BE2C (cell line): Measurements from ENCODE around the gene HTR2A.
"Not testable (repeated sequence)": the region's sequence is repeated elsewhere in the genome, so short reads cannot be mapped to it uniquely, and the experiment has no call there.

Source experiments
- DNase-seq: peaks from one replicate; pipeline ENCODE4 v3.0.0-alpha.2; 2020
- H3K27me3 ChIP-seq: fragments of 250-450 bp; sonication (Bioruptor Pico); 2 replicates; pipeline ENCODE4 v1.5.1; 2020; ENCODE audit warnings: mild to moderate bottlenecking
- H3K36me3 ChIP-seq: fragments of 250-450 bp; sonication (Bioruptor Pico); 2 replicates; pipeline ENCODE4 v1.5.1; 2020; ENCODE audit warnings: mild to moderate bottlenecking
- H3K4me1 ChIP-seq: fragments of 250-450 bp; sonication (Bioruptor Pico); 2 replicates; pipeline ENCODE4 v1.5.1; 2020
- H3K4me3 ChIP-seq: 2 replicates; pipeline ENCODE4 v1.5.1; 2011; ENCODE audit warnings: low read depth, low read length
- H3K9me3 ChIP-seq: fragments of 250-450 bp; sonication (Bioruptor Pico); 2 replicates; pipeline ENCODE4 v1.5.1; 2020
- CTCF ChIP-seq: IDR thresholded peaks from 2 replicates; pipeline ENCODE4 v1.5.1; 2012; ENCODE audit warnings: mild to moderate bottlenecking, low read depth, low read length

HTR2A gene

GRCh38 chr13:46822551-46822950 is 74.3 kb downstream of the HTR2A start:
- no peak for DNase-seq
- no peaks in the 10 kb centered on the region for H3K27me3 ChIP-seq
- H3K4me3 ChIP-seq: no peak overlapping the region
- no peaks in the 10 kb centered on the region for H3K4me1 ChIP-seq
- H3K9me3 ChIP-seq: no peaks in the 10 kb centered on the region
- TF ChIP-seq CTCF: no peak
- H3K36me3 ChIP-seq: no peaks in the 10 kb centered on the region

GRCh38 chr13:46817838-46818476 is 78.9 kb downstream of the HTR2A start:
- H3K4me3 ChIP-seq: no peak overlapping the region
- DNase-seq: no peak
- H3K27me3 ChIP-seq: no peaks in the 10 kb centered on the region
- H3K36me3 ChIP-seq: no peaks in the 10 kb centered on the region
- H3K4me1 ChIP-seq: no peaks in the 10 kb centered on the region
- no peaks in the 10 kb centered on the region for H3K9me3 ChIP-seq
- TF ChIP-seq CTCF: no peak

DNA sequence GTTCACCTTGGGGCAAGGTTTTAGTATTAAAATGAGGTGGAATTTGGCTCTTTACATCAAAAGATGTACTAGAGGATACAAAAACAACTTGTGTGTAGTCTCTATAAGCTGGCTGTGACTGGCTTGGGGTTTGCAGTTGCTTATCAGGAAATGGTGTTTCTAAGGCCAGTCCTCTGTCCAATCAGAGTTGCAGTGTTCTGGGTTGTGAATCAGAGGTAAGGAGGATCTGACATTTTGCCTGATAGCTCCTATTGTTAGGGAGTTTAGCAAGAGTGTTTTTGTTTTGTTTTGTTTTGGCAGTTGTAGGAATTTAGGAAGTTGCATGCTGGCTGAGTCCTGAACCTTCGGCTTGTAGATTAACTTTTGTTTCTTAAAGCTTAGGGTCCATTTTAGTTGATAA is 79.8 kb downstream of the HTR2A start:
- TF ChIP-seq CTCF: no peak
- Histone ChIP-seq H3K36me3 (no peaks in the 10 kb centered on the region), H3K9me3 (no peaks in the 10 kb centered on the region), H3K27me3 (no peaks in the 10 kb centered on the region), H3K4me1 (no peaks in the 10 kb centered on the region), H3K4me3 (no peak overlapping the region)
- no peak for DNase-seq

GRCh38 chr13:46816371-46816770 is 80.5 kb downstream of the HTR2A start:
- no peak for TF ChIP-seq CTCF
- H3K36me3 ChIP-seq: no peaks in the 10 kb centered on the region
- no peaks in the 10 kb centered on the region for H3K9me3 ChIP-seq
- DNase-seq: no peak
- H3K27me3 ChIP-seq: no peaks in the 10 kb centered on the region
- no peaks in the 10 kb centered on the region for H3K4me1 ChIP-seq
- H3K4me3 ChIP-seq: no peak overlapping the region

DNA sequence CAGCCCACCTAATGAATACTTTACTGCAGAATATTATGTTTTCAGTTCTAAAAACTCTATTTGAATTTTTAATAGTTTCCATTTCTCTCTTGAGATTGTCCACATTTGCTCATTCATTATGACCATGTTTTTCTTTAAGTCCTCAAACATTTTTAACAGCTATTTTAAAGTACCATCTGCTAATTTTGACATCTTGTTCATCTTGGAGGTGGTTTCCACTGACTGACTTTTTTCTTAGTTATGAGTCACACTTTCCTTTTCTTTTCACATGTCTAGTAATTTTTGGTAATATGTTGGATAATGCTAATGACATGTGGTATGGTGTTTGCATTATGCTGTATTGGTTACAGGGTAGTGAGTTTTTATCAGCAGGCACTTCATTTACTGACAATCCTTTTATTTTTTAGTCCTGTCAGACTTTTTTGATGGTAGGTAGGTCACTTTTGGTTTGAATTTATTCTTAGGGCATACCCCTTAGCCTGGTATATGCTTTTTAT is 84.5 kb downstream of the HTR2A start:
- no peaks in the 10 kb centered on the region for H3K36me3 ChIP-seq
- TF ChIP-seq CTCF: no peak
- no peaks in the 10 kb centered on the region for H3K27me3 ChIP-seq
- DNase-seq: no peak
- H3K4me1 ChIP-seq: no peaks in the 10 kb centered on the region
- no peaks in the 10 kb centered on the region for H3K9me3 ChIP-seq
- no peak overlapping the region for H3K4me3 ChIP-seq

- H3K9me3 ChIP-seq: no peaks in the 10 kb centered on the region
- no peak overlapping the region for H3K4me3 ChIP-seq
- no peaks in the 10 kb centered on the region for H3K27me3 ChIP-seq
- no peaks in the 10 kb centered on the region for H3K4me1 ChIP-seq
- H3K36me3 ChIP-seq: no peaks in the 10 kb centered on the region
- DNase-seq: no peak
- TF ChIP-seq CTCF: no peak
Measured at GRCh38 chr13:46810440-46810839, 86.4 kb downstream of the HTR2A start.

GRCh38 chr13:46804921-46805320 is 91.9 kb downstream of the HTR2A start:
- H3K9me3 ChIP-seq, H3K27me3 ChIP-seq, H3K4me3 ChIP-seq, H3K36me3 ChIP-seq, H3K4me1 ChIP-seq, DNase-seq: not testable (repeated sequence)
